HepG2 (cell line): ENCODE results near the gene TLE7. TPM values are rescaled to one million over a fixed set of nuclear protein-coding genes. Genes with fewer than 3 reads are reported as not detected.

Experiments
- AGO1 ChIP-seq: fragments of 200-400 bp; formaldehyde crosslinking; IDR thresholded peaks from 2 replicates; pipeline ENCODE4 v1.6.1; 2017; ENCODE audit warnings: mild to moderate bottlenecking, low read depth, low read length, moderate library complexity; ENCODE audit not compliant: poor library complexity, severe bottlenecking
- CBFB ChIP-seq: sonication (generic); formaldehyde crosslinking; IDR thresholded peaks from 2 replicates; pipeline ENCODE4 v1.4.0; 2020; ENCODE audit warnings: missing genetic modification reagents
- FOXA1 ChIP-seq, 2 experiments: fragments of 450-650 bp in 1 of 2; sonication (generic) in 1 of 2; formaldehyde crosslinking in 1 of 2; IDR thresholded peaks; 2 replicates each; pipeline versions ENCODE4 v1.4.0 to v1.6.1; 2016 to 2020; ENCODE audit warnings: missing genetic modification reagents in 1 of 2
- JDP2 ChIP-seq: sonication (generic); formaldehyde crosslinking; IDR thresholded peaks from 2 replicates; pipeline ENCODE4 v1.8.1; 2022; ENCODE audit warnings: missing genetic modification reagents, borderline replicate concordance
- MATR3 ChIP-seq: sonication (generic); formaldehyde crosslinking; IDR thresholded peaks from 2 replicates; pipeline ENCODE4 v1.4.0; 2020; ENCODE audit warnings: missing genetic modification reagents
- MLLT10 ChIP-seq: sonication (generic); formaldehyde crosslinking; IDR thresholded peaks from 2 replicates; pipeline ENCODE4 v1.4.0; 2020; ENCODE audit warnings: missing genetic modification reagents
- NBN ChIP-seq: fragments of 450-650 bp; conservative IDR thresholded peaks from 2 replicates; pipeline ENCODE4 v1.6.1; 2017
- NCOA1 ChIP-seq: sonication (generic); formaldehyde crosslinking; IDR thresholded peaks from 2 replicates; pipeline ENCODE4 v1.9.0; 2021; ENCODE audit warnings: missing genetic modification reagents
- NFE2L2 ChIP-seq: fragments of 150-350 bp; IDR thresholded peaks from 2 replicates; pipeline ENCODE4 v1.6.1; 2014; ENCODE audit warnings: low read length
- PTBP1 ChIP-seq: fragments of 200-400 bp; formaldehyde crosslinking; IDR thresholded peaks from 2 replicates; pipeline ENCODE4 v1.6.1; 2018; ENCODE audit warnings: low read length, low read depth; ENCODE audit not compliant: poor library complexity, severe bottlenecking
- RCOR2 ChIP-seq: IDR thresholded peaks from 2 replicates; pipeline ENCODE4 v1.6.1; 2016; ENCODE audit warnings: missing biosample characterization, missing genetic modification reagents
- SCMH1 ChIP-seq: sonication (generic); formaldehyde crosslinking; IDR thresholded peaks from 2 replicates; pipeline ENCODE4 v1.9.0; 2021; ENCODE audit warnings: missing genetic modification reagents, mild to moderate bottlenecking, borderline replicate concordance
- SMYD3 ChIP-seq: sonication (generic); formaldehyde crosslinking; IDR thresholded peaks from 2 replicates; pipeline ENCODE4 v1.8.1; 2023; ENCODE audit warnings: mild to moderate bottlenecking, missing genetic modification reagents
- SP5 ChIP-seq: IDR thresholded peaks from 2 replicates; pipeline ENCODE4 v1.6.1; 2016; ENCODE audit warnings: low read depth, borderline replicate concordance
- TBX3 ChIP-seq: fragments of 450-650 bp; IDR thresholded peaks from 2 replicates; pipeline ENCODE4 v1.6.1; 2017; ENCODE audit warnings: antibody characterized with exemption, mild to moderate bottlenecking, inconsistent platforms, borderline replicate concordance
- XBP1 ChIP-seq: sonication (generic); formaldehyde crosslinking; IDR thresholded peaks from 2 replicates; pipeline ENCODE4 v1.5.0; 2020; ENCODE audit warnings: missing genetic modification reagents
- ZFAT ChIP-seq: sonication (generic); formaldehyde crosslinking; conservative IDR thresholded peaks from 2 replicates; pipeline ENCODE4 v1.8.1; 2023; ENCODE audit warnings: missing genetic modification reagents, inconsistent platforms
- ZFP36L1 ChIP-seq: sonication (generic); formaldehyde crosslinking; IDR thresholded peaks from 2 replicates; pipeline ENCODE4 v1.8.0; 2022; ENCODE audit warnings: mild to moderate bottlenecking, missing genetic modification reagents, moderate library complexity
- ZFP62 ChIP-seq: sonication (generic); formaldehyde crosslinking; IDR thresholded peaks from 2 replicates; pipeline ENCODE4 v1.4.0; 2020; ENCODE audit warnings: missing genetic modification reagents
- ZNF10 ChIP-seq: sonication (generic); formaldehyde crosslinking; IDR thresholded peaks from 2 replicates; pipeline ENCODE4 v1.4.0; 2020; ENCODE audit warnings: mild to moderate bottlenecking, low read depth, missing genetic modification reagents, borderline replicate concordance
- ZNF296 ChIP-seq: sonication (generic); formaldehyde crosslinking; conservative IDR thresholded peaks from 2 replicates; pipeline ENCODE4 v1.5.0; 2020; ENCODE audit warnings: mild to moderate bottlenecking, missing genetic modification reagents
- ZNF484 ChIP-seq: sonication (generic); formaldehyde crosslinking; IDR thresholded peaks from 2 replicates; pipeline ENCODE4 v1.5.1; 2020; ENCODE audit warnings: mild to moderate bottlenecking, low read depth, missing genetic modification reagents, borderline replicate concordance
- ZNF607 ChIP-seq: sonication (generic); formaldehyde crosslinking; IDR thresholded peaks from 2 replicates; pipeline ENCODE4 v1.5.1; 2020; ENCODE audit warnings: missing genetic modification reagents, mild to moderate bottlenecking, borderline replicate concordance
- ZNF670 ChIP-seq: sonication (generic); formaldehyde crosslinking; IDR thresholded peaks from 2 replicates; pipeline ENCODE4 v1.8.0; 2022; ENCODE audit warnings: mild to moderate bottlenecking, missing genetic modification reagents, borderline replicate concordance
- polyA plus RNA-seq, 8 experiments: library from polyadenylated mRNA; depleted of rRNA in 3 of 8; stranded (reverse) in 7 of 8; unstranded in 1 of 8; fragments of >200 nt; fragmentation: Illumina TruSeq in 4 of 8; extraction: Trizol in 4 of 8; gene quantifications; 2 replicates each; pipeline versions ENCODE4 v1.2.1 to v1.2.3, GENCODE V29; 2011 to 2016; ENCODE audit warnings: low read depth in 4 of 8, missing spikeins in 1 of 8, mixed read lengths in 1 of 8; ENCODE audit not compliant: insufficient read depth in 1 of 8
- total RNA-seq, 5 experiments: library from RNA; depleted of rRNA; stranded (reverse); fragments of >200 nt; fragmentation: Illumina TruSeq; extraction: Trizol; gene quantifications; 2 replicates each; pipeline ENCODE4 v1.2.3, GENCODE V29; 2016; ENCODE audit warnings: low read depth in 1 of 5
- TF ChIP-seq, protein P1 (sequence below): sonication (generic); formaldehyde crosslinking; IDR thresholded peaks from 2 replicates; pipeline ENCODE4 v1.9.0; 2021; ENCODE audit warnings: missing genetic modification reagents, borderline replicate concordance
- TF ChIP-seq, protein P2 (sequence below): sonication (generic); formaldehyde crosslinking; IDR thresholded peaks from 2 replicates; pipeline ENCODE4 v1.8.1; 2023; ENCODE audit warnings: missing genetic modification reagents, mild to moderate bottlenecking, borderline replicate concordance
- TF ChIP-seq, protein P3 (sequence below): sonication (generic); formaldehyde crosslinking; IDR thresholded peaks from 2 replicates; pipeline ENCODE4 v1.5.0; 2020; ENCODE audit warnings: missing genetic modification reagents
- TF ChIP-seq, protein P4 (sequence below), 2 experiments: fragments of 450-650 bp in 1 of 2; sonication (generic) in 1 of 2; formaldehyde crosslinking; IDR thresholded peaks; 2 replicates each; pipeline versions ENCODE4 v1.5.0 to v1.8.0; 2020 to 2022; ENCODE audit warnings: mild to moderate bottlenecking in 1 of 2, missing genetic modification reagents in 1 of 2

The TLE7 gene
- total and polyA plus RNA-seq, 2 of the 13 experiments (the other 11 are each of a cell fraction or from before 2014, with no cell fraction given), result not detected

DNA sequence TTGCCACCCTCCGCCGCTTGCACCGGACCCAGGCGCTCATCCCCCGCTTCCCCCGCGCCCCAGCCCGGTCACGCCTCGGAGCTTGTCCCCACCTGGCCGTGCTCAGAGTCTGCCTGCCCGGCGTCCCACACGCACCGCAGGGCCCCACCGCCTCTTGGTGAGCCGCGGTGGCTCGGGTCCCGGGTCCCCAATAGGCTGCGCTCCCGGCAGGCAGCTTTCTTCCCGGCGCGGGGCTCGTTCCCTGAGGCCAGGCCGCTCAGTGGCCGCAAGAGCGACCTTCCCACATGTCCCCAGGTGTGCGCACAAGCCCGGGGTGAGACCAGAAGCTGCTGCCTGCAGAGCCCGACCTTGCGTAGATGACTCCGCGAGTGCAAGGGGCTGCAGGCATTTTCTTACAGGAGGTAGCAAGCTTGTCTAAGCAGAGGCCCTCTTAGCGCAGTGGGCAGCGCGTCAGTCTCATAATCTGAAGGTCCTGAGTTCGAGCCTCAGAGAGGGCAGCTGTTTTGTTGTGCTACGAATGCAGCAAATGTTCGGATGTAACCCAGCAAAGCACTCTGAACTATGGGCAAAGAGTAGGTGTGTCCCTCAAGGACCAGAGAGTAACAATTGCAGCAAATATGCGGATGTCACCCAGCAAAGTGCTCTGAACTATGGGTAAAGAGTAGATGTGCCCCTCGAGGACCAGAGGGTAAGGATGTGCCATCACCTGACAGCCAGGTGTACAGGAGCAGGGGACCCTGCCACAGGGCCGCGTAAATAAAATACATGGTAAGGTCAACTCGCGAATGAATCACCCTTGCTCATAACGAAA lies 15.6 kb downstream of the TLE7 start (continued):
- TF ChIP-seq ZNF10 (CRISPR knock-in tag) (no peak), MATR3 (CRISPR knock-in tag) (no peak), ZNF670 (CRISPR knock-in tag) (no peak; the same call in 1 of the 2 replicates), ZNF607 (CRISPR knock-in tag) (peak; percentile 94), SMYD3 (peak; percentile 80), ZNF484 (CRISPR knock-in tag) (no peak; the same call in 1 of the 2 replicates), ZFAT (CRISPR knock-in tag) (peak; percentile 27), MLLT10 (CRISPR knock-in tag) (no peak), AGO1 (no peak), ZFP36L1 (CRISPR knock-in tag) (peak; percentile 96), PTBP1 (no peak), RCOR2 (CRISPR knock-in tag) (peak; percentile 97), CBFB (CRISPR knock-in tag) (peak; percentile 84), TBX3 (no peak), SP5 (CRISPR knock-in tag) (peak; percentile 76; the same call in 1 of the 2 replicates), NFE2L2 (no peak; the same call in 1 of the 2 replicates), NCOA1 (CRISPR knock-in tag) (no peak; the same call in 1 of the 2 replicates), XBP1 (CRISPR knock-in tag) (peak; percentile 76), FOXA1 (IDR thresholded peaks at IDR 0.05) (no peak), FOXA1 (CRISPR knock-in tag; IDR thresholded peaks at IDR 0.05) (peak; percentile 7; the same call in 1 of the 2 replicates), NBN (no peak), ZNF296 (peak; percentile 60; the same call in 1 of the 2 replicates), ZFP62 (peak; percentile 93; the same call in 1 of the 2 replicates), JDP2 (no peak), SCMH1 (CRISPR knock-in tag) (no peak)
- TF ChIP-seq, protein P1, sequence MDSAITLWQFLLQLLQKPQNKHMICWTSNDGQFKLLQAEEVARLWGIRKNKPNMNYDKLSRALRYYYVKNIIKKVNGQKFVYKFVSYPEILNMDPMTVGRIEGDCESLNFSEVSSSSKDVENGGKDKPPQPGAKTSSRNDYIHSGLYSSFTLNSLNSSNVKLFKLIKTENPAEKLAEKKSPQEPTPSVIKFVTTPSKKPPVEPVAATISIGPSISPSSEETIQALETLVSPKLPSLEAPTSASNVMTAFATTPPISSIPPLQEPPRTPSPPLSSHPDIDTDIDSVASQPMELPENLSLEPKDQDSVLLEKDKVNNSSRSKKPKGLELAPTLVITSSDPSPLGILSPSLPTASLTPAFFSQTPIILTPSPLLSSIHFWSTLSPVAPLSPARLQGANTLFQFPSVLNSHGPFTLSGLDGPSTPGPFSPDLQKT, result no peak; the same call in 1 of the 2 replicates
- TF ChIP-seq, protein P2, sequence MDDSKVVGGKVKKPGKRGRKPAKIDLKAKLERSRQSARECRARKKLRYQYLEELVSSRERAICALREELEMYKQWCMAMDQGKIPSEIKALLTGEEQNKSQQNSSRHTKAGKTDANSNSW (CRISPR knock-in tag), result no peak
- TF ChIP-seq, protein P3, sequence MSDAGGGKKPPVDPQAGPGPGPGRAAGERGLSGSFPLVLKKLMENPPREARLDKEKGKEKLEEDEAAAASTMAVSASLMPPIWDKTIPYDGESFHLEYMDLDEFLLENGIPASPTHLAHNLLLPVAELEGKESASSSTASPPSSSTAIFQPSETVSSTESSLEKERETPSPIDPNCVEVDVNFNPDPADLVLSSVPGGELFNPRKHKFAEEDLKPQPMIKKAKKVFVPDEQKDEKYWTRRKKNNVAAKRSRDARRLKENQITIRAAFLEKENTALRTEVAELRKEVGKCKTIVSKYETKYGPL (CRISPR knock-in tag), result no peak
- TF ChIP-seq, protein P4, sequence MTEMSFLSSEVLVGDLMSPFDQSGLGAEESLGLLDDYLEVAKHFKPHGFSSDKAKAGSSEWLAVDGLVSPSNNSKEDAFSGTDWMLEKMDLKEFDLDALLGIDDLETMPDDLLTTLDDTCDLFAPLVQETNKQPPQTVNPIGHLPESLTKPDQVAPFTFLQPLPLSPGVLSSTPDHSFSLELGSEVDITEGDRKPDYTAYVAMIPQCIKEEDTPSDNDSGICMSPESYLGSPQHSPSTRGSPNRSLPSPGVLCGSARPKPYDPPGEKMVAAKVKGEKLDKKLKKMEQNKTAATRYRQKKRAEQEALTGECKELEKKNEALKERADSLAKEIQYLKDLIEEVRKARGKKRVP (CRISPR knock-in tag; IDR thresholded peaks at IDR 0.05), result peak in 1 of 2 experiments; percentile 79; a peak in 1 of 4 replicates
